H9 (cell line): ENCODE results near the gene UNCX. TPM values are rescaled to one million over a fixed set of nuclear protein-coding genes. Genes with fewer than 3 reads are reported as not detected.

Experiments used
- DNase-seq: peaks from one replicate; pipeline ENCODE4 v3.0.0-alpha.2; 2017
- H2AFZ ChIP-seq: one replicate; pipeline ENCODE4 v1.6.1; 2013; ENCODE audit warnings: mild to moderate bottlenecking, low read length, control low read depth, moderate library complexity
- H2AK5ac ChIP-seq: 2 replicates; pipeline ENCODE4 v1.6.1; 2013; ENCODE audit warnings: low read length, control low read depth, mixed read lengths; ENCODE audit not compliant: insufficient read length
- H2BK120ac ChIP-seq: one replicate; pipeline ENCODE4 v1.6.1; 2013; ENCODE audit warnings: low read depth, mild to moderate bottlenecking, low read length, control low read depth, inconsistent platforms; ENCODE audit not compliant: poor library complexity, severe bottlenecking
- H2BK12ac ChIP-seq: 2 replicates; pipeline ENCODE4 v1.6.1; 2013; ENCODE audit warnings: low read length, control low read depth, mixed read lengths, low read depth; ENCODE audit not compliant: insufficient read length
- H2BK15ac ChIP-seq: 2 replicates; pipeline ENCODE4 v1.6.1; 2013; ENCODE audit warnings: low read depth, low read length, control low read depth
- H2BK20ac ChIP-seq: one replicate; pipeline ENCODE4 v1.6.1; 2013; ENCODE audit warnings: low read depth, mild to moderate bottlenecking, low read length, control low read depth, inconsistent platforms; ENCODE audit not compliant: poor library complexity, severe bottlenecking
- H2BK5ac ChIP-seq: 2 replicates; pipeline ENCODE4 v1.6.1; 2013; ENCODE audit warnings: low read length, control low read depth, mixed read lengths; ENCODE audit not compliant: insufficient read length
- H3K14ac ChIP-seq: 2 replicates; pipeline ENCODE4 v1.6.1; 2013; ENCODE audit warnings: low read length, control low read depth; ENCODE audit not compliant: insufficient read depth
- H3K18ac ChIP-seq: 2 replicates; pipeline ENCODE4 v1.6.1; 2013; ENCODE audit warnings: low read depth, mild to moderate bottlenecking, mixed read lengths, low read length, control low read depth; ENCODE audit not compliant: insufficient read length
- H3K23ac ChIP-seq: 2 replicates; pipeline ENCODE4 v1.6.1; 2013; ENCODE audit warnings: low read length, control low read depth, mixed read lengths, low read depth; ENCODE audit not compliant: insufficient read length
- H3K23me2 ChIP-seq: 2 replicates; pipeline ENCODE4 v1.6.1; 2013; ENCODE audit warnings: low read depth, mild to moderate bottlenecking, mixed read lengths, low read length, control low read depth; ENCODE audit not compliant: insufficient read length, poor library complexity, severe bottlenecking
- H3K27ac ChIP-seq: 2 replicates; pipeline ENCODE4 v1.5.1; 2013; ENCODE audit warnings: low read length, control low read depth, mixed read lengths, low read depth; ENCODE audit not compliant: insufficient read length
- H3K27me3 ChIP-seq: 2 replicates; pipeline ENCODE4 v1.6.1; 2013; ENCODE audit warnings: low read length, control low read depth, inconsistent platforms; ENCODE audit not compliant: insufficient read depth
- H3K4ac ChIP-seq: 2 replicates; pipeline ENCODE4 v1.6.1; 2013; ENCODE audit warnings: low read depth, mild to moderate bottlenecking, control low read depth, inconsistent platforms, low read length, moderate library complexity
- H3K4me1 ChIP-seq: 2 replicates; pipeline ENCODE4 v1.6.1; 2013; ENCODE audit warnings: low read length, control low read depth, inconsistent platforms; ENCODE audit not compliant: insufficient read depth
- H3K4me2 ChIP-seq: 2 replicates; pipeline ENCODE4 v1.6.1; 2013; ENCODE audit warnings: low read length, control low read depth, mixed read lengths; ENCODE audit not compliant: insufficient read length, insufficient read depth
- H3K56ac ChIP-seq: 2 replicates; pipeline ENCODE4 v1.6.1; 2013; ENCODE audit warnings: low read depth, mild to moderate bottlenecking, mixed read lengths, low read length, control low read depth; ENCODE audit not compliant: insufficient read length
- H3K79me1 ChIP-seq: 2 replicates; pipeline ENCODE4 v1.6.1; 2013; ENCODE audit warnings: low read depth, mild to moderate bottlenecking, moderate library complexity, low read length, control low read depth, inconsistent platforms; ENCODE audit not compliant: insufficient read depth, poor library complexity, severe bottlenecking
- H3K79me2 ChIP-seq: 2 replicates; pipeline ENCODE4 v1.6.1; 2013; ENCODE audit warnings: low read length, control low read depth, inconsistent platforms; ENCODE audit not compliant: insufficient read depth
- H3K9ac ChIP-seq: 2 replicates; pipeline ENCODE4 v1.6.1; 2013; ENCODE audit warnings: low read length, control low read depth, mixed read lengths; ENCODE audit not compliant: insufficient read length; ENCODE audit errors: extremely low read depth
- H3K9me3 ChIP-seq: one replicate; pipeline ENCODE4 v1.6.1; 2013; ENCODE audit warnings: low read depth, low read length, inconsistent platforms; ENCODE audit not compliant: control insufficient read depth
- H3T11ph ChIP-seq: one replicate; pipeline ENCODE4 v1.6.1; 2013; ENCODE audit warnings: mild to moderate bottlenecking, low read length, control low read depth, inconsistent platforms
- H4K20me1 ChIP-seq: one replicate; pipeline ENCODE4 v1.6.1; 2013; ENCODE audit not compliant: control insufficient read depth, insufficient read length, insufficient read depth
- H4K5ac ChIP-seq: 2 replicates; pipeline ENCODE4 v1.6.1; 2013; ENCODE audit warnings: low read depth, mild to moderate bottlenecking, mixed read lengths, low read length, control low read depth; ENCODE audit not compliant: insufficient read length
- H4K8ac ChIP-seq: replicated peaks from 2 replicates; pipeline ENCODE4 v1.6.1; 2013; ENCODE audit warnings: low read length, control low read depth, mixed read lengths, low read depth; ENCODE audit not compliant: insufficient read length
- H4K91ac ChIP-seq: 2 replicates; pipeline ENCODE4 v1.6.1; 2013; ENCODE audit warnings: low read depth, mild to moderate bottlenecking, moderate library complexity, mixed read lengths, low read length, control low read depth; ENCODE audit not compliant: insufficient read length
- H3K27ac Mint-ChIP-seq, 3 experiments: 2 replicates in 2 of 3; 3 replicates in 1 of 3; pipeline ENCODE4 v1.8.0; 2020 to 2021; ENCODE audit warnings: mixed read lengths in 3 of 3, mild to moderate bottlenecking in 1 of 3, moderate library complexity in 1 of 3
- H3K27me3 Mint-ChIP-seq: 2 replicates; pipeline ENCODE4 v1.8.0; 2021; ENCODE audit warnings: low read depth, mild to moderate bottlenecking, moderate library complexity, mixed read lengths
- H3K36me3 Mint-ChIP-seq, 3 experiments: 2 replicates in 2 of 3; 3 replicates in 1 of 3; pipeline ENCODE4 v1.8.0; 2020 to 2021; ENCODE audit warnings: low read depth in 3 of 3, mixed read lengths in 3 of 3; ENCODE audit not compliant: insufficient read depth in 1 of 3
- H3K4me1 Mint-ChIP-seq, 2 experiments: 2 replicates each; pipeline ENCODE4 v1.8.0; 2020; ENCODE audit warnings: mixed read lengths in 2 of 2
- H3K4me3 Mint-ChIP-seq, 2 experiments: 2 replicates in 1 of 2; 3 replicates in 1 of 2; pipeline ENCODE4 v1.8.0; 2020 to 2021; ENCODE audit warnings: mild to moderate bottlenecking in 2 of 2, mixed read lengths in 2 of 2, moderate library complexity in 1 of 2
- H3K9me3 Mint-ChIP-seq, 2 experiments: 2 replicates in 1 of 2; 3 replicates in 1 of 2; pipeline ENCODE4 v1.8.0; 2020; ENCODE audit warnings: mild to moderate bottlenecking in 2 of 2, mixed read lengths in 2 of 2, moderate library complexity in 1 of 2
- whole genome bisulfite sequencing: extraction: QIAGEN DNeasy Blood & Tissue Kit; methylation state at CpG from one replicate; pipeline ENCODE4 v1.1.7; 2013; ENCODE audit warnings: missing lambda C conversion rate, low lambda C conversion rate, mixed read lengths; ENCODE audit not compliant: insufficient read length; ENCODE audit errors: extremely low coverage; 5-methylcytosine and 5-hydroxymethylcytosine counted together
- total RNA-seq: library from RNA; stranded (reverse); gene quantifications from 2 replicates; pipeline ENCODE4 v1.2.1, GENCODE V29; 2021
- TF ChIP-seq, protein P1 (sequence below): fragments of 200-600 bp; sonication (generic); conservative IDR thresholded peaks from 3 replicates; pipeline ENCODE4 v1.8.0; 2021; ENCODE audit warnings: antibody characterized with exemption, mild to moderate bottlenecking

UNCX gene
- total RNA-seq, 1 experiment from 2014 or later, result not detected

DNA sequence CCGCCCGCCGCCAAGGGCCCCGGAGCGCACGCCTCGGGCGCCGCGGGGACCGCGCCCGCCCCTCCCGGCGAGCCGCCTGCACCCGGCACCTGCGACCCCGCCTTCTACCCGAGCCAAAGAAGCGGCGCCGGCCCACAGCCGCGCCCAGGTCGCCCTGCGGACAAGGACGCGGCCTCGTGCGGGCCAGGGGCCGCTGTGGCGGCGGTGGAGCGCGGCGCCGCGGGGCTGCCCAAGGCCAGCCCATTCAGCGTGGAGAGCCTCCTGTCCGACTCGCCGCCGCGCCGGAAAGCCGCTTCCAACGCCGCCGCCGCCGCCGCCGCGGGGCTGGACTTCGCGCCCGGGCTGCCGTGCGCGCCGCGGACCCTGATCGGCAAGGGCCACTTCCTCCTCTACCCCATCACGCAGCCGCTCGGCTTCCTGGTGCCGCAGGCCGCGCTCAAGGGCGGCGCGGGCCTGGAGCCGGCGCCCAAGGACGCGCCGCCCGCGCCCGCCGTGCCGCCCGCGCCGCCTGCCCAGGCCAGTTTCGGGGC lies 3.5 kb downstream of the UNCX start:
- Mint-ChIP-seq H3K4me3 (no peak overlapping the region), H3K4me1 (peaks cover 12 to 36% of the 10 kb centered on the region in 2 experiments), H3K27ac (no peak overlapping the region), H3K9me3 (peaks cover 5 to 11% of the 10 kb centered on the region in 2 experiments; a peak in 4 of 5 replicates), H3K36me3 (no peaks in the 10 kb centered on the region; a peak in 1 of 7 replicates), H3K27me3 (peaks cover 86% of the 10 kb centered on the region)
- Histone ChIP-seq H2BK5ac (no peak overlapping the region), H3K27ac (no peak overlapping the region), H3K23ac (no peak overlapping the region), H3K79me1 (no peaks in the 10 kb centered on the region), H2BK15ac (no peak overlapping the region), H3K14ac (no peak overlapping the region), H4K20me1 (no peaks in the 10 kb centered on the region), H3T11ph (no peak overlapping the region), H3K79me2 (no peaks in the 10 kb centered on the region), H3K9me3 (no peaks in the 10 kb centered on the region), H3K27me3 (peaks cover 81% of the 10 kb centered on the region), H4K8ac (no peak overlapping the region), H4K91ac (no peak overlapping the region), H2AK5ac (no peak overlapping the region), H2BK12ac (no peak overlapping the region), H3K56ac (no peak overlapping the region), H3K4me1 (peaks cover 2% of the 10 kb centered on the region; the same call in 1 of the 2 replicates), H4K5ac (no peak overlapping the region), H2BK20ac (no peak overlapping the region), H3K23me2 (no peaks in the 10 kb centered on the region), H2BK120ac (no peak overlapping the region), H3K18ac (no peak overlapping the region), H3K9ac (no peak overlapping the region), H3K4ac (no peak overlapping the region), H2AFZ (no peak overlapping the region), H3K4me2 (no peak overlapping the region)
- WGBS, result no CpG with 5 or more reads among the region's 87 CpGs
- TF ChIP-seq, protein P1, sequence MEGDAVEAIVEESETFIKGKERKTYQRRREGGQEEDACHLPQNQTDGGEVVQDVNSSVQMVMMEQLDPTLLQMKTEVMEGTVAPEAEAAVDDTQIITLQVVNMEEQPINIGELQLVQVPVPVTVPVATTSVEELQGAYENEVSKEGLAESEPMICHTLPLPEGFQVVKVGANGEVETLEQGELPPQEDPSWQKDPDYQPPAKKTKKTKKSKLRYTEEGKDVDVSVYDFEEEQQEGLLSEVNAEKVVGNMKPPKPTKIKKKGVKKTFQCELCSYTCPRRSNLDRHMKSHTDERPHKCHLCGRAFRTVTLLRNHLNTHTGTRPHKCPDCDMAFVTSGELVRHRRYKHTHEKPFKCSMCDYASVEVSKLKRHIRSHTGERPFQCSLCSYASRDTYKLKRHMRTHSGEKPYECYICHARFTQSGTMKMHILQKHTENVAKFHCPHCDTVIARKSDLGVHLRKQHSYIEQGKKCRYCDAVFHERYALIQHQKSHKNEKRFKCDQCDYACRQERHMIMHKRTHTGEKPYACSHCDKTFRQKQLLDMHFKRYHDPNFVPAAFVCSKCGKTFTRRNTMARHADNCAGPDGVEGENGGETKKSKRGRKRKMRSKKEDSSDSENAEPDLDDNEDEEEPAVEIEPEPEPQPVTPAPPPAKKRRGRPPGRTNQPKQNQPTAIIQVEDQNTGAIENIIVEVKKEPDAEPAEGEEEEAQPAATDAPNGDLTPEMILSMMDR, result no peak
- no peak for DNase-seq
